HCT116 (cell line): ENCODE measurements around the gene SPOP. TPM values are rescaled to one million over a fixed set of nuclear protein-coding genes. Genes with fewer than 3 reads are reported as not detected.

ENCODE experiments used
- total RNA-seq: library from RNA; stranded (reverse); gene quantifications from one replicate; pipeline ENCODE4 v1.2.1, GENCODE V29; 2021; ENCODE audit not compliant: unreplicated experiment

Gene SPOP
- total RNA-seq, 1 experiment from 2014 or later: 85.1 TPM

Other genes starting within 250 kb of the SPOP start
- 6.1 TPM for gene NGFR, start 182.8 kb downstream of the SPOP start, total RNA-seq
- 0.10 TPM for gene NXPH3, start 102.2 kb downstream of the SPOP start, total RNA-seq
- gene SLC35B1, start 29.9 kb upstream of the SPOP start, total RNA-seq: 87.5 TPM
- gene FAM117A, start 86.0 kb upstream of the SPOP start, total RNA-seq: 12.8 TPM
- 79.5 TPM for gene KAT7, start 110.6 kb upstream of the SPOP start, total RNA-seq
- not detected for gene TAC4, start 170.0 kb upstream of the SPOP start, total RNA-seq